IPS-20b (cell line): ENCODE results near the gene ZNF141.
"Not testable (repeated sequence)": the region's sequence is repeated elsewhere in the genome, so short reads cannot be mapped to it uniquely, and the experiment has no call there.

ENCODE experiments used
- H3K27ac ChIP-seq: one replicate; pipeline ENCODE4 v1.5.1; 2013; ENCODE audit warnings: low read length
- H3K27me3 ChIP-seq: 2 replicates; pipeline ENCODE4 v1.6.1; 2013; ENCODE audit warnings: mild to moderate bottlenecking, low read length, inconsistent platforms; ENCODE audit not compliant: insufficient read depth
- H3K36me3 ChIP-seq: 2 replicates; pipeline ENCODE4 v1.6.1; 2013; ENCODE audit warnings: low read depth, mild to moderate bottlenecking, inconsistent platforms, low read length, moderate library complexity; ENCODE audit not compliant: insufficient read depth
- H3K4me1 ChIP-seq: 2 replicates; pipeline ENCODE4 v1.6.1; 2013; ENCODE audit warnings: mild to moderate bottlenecking, control low read depth, inconsistent platforms, low read length, moderate library complexity; ENCODE audit not compliant: insufficient read depth
- H3K4me3 ChIP-seq: 2 replicates; pipeline ENCODE4 v1.5.1; 2013; ENCODE audit warnings: mild to moderate bottlenecking, low read length, inconsistent platforms
- H3K9ac ChIP-seq: 2 replicates; pipeline ENCODE4 v1.6.1; 2013; ENCODE audit warnings: low read depth, mild to moderate bottlenecking, inconsistent platforms, low read length, moderate library complexity
- H3K9me3 ChIP-seq: 2 replicates; pipeline ENCODE4 v1.6.1; 2013; ENCODE audit warnings: mild to moderate bottlenecking, low read depth, low read length, inconsistent platforms; ENCODE audit not compliant: insufficient read depth

ZNF141 gene

GRCh38 chr4:404006-404405, 66.4 kb downstream of the ZNF141 start:
- no peaks in the 10 kb centered on the region for H3K27me3 ChIP-seq
- no peak overlapping the region for H3K4me3 ChIP-seq
- peaks cover 74% of the 10 kb centered on the region for H3K9me3 ChIP-seq
- no peaks in the 10 kb centered on the region for H3K4me1 ChIP-seq
- H3K27ac ChIP-seq: no peak overlapping the region
- no peak overlapping the region for H3K9ac ChIP-seq
- H3K36me3 ChIP-seq: no peaks in the 10 kb centered on the region

GRCh38 chr4:408321-408720, 70.7 kb downstream of the ZNF141 start:
- H3K9ac ChIP-seq, H3K36me3 ChIP-seq, H3K27ac ChIP-seq, H3K27me3 ChIP-seq, H3K4me1 ChIP-seq, H3K4me3 ChIP-seq: not testable (repeated sequence)
- peaks cover 74% of the 10 kb centered on the region for H3K9me3 ChIP-seq

- no peak overlapping the region for H3K4me3 ChIP-seq
- H3K36me3 ChIP-seq: peaks cover 20% of the 10 kb centered on the region; the same call in 1 of the 2 replicates
- H3K27me3 ChIP-seq: no peaks in the 10 kb centered on the region
- H3K9ac ChIP-seq: no peak overlapping the region
- peaks cover 89% of the 10 kb centered on the region for H3K9me3 ChIP-seq
- no peaks in the 10 kb centered on the region for H3K4me1 ChIP-seq
- no peak overlapping the region for H3K27ac ChIP-seq
Observed at GRCh38 chr4:422587-422986, 85.0 kb downstream of the ZNF141 start.
